Endodermal cell (in vitro differentiated cells): Measurements from ENCODE around the gene OTOL1. TPM values are rescaled to one million over a fixed set of nuclear protein-coding genes. Genes with fewer than 3 reads are reported as not detected.

Experiments used
- DNase-seq: peaks from one replicate; pipeline ENCODE4 v3.0.0-alpha.2; 2017
- H3K27ac ChIP-seq: 2 replicates; pipeline ENCODE4 v1.5.1; 2013; ENCODE audit warnings: mild to moderate bottlenecking, low read depth, low read length, moderate library complexity
- H3K27me3 ChIP-seq: 2 replicates; pipeline ENCODE4 v1.6.1; 2013; ENCODE audit warnings: mild to moderate bottlenecking, low read length, moderate library complexity; ENCODE audit not compliant: insufficient read depth, control insufficient read depth, poor library complexity, severe bottlenecking
- H3K36me3 ChIP-seq: 2 replicates; pipeline ENCODE4 v1.7.0; 2013; ENCODE audit warnings: mild to moderate bottlenecking, low read length, moderate library complexity; ENCODE audit not compliant: control insufficient read depth, insufficient read depth
- H3K4me1 ChIP-seq: one replicate; pipeline ENCODE4 v1.7.0; 2013; ENCODE audit warnings: low read length; ENCODE audit not compliant: control insufficient read depth, insufficient read depth
- H3K4me3 ChIP-seq: 2 replicates; pipeline ENCODE4 v1.5.1; 2013; ENCODE audit warnings: mild to moderate bottlenecking, low read length, moderate library complexity
- H3K9ac ChIP-seq: 2 replicates; pipeline ENCODE4 v1.6.1; 2013; ENCODE audit warnings: mild to moderate bottlenecking, low read length, moderate library complexity; ENCODE audit not compliant: poor library complexity, severe bottlenecking; ENCODE audit errors: extremely low read depth
- H3K9me3 ChIP-seq: 2 replicates; pipeline ENCODE4 v1.6.1; 2013; ENCODE audit warnings: mild to moderate bottlenecking, low read length, moderate library complexity; ENCODE audit not compliant: control insufficient read depth
- H3K27ac Mint-ChIP-seq: 2 replicates; pipeline ENCODE4 v1.8.0; 2020; ENCODE audit warnings: mixed read lengths
- H3K27me3 Mint-ChIP-seq: 2 replicates; pipeline ENCODE4 v1.8.0; 2021; ENCODE audit warnings: mild to moderate bottlenecking, mixed read lengths; ENCODE audit not compliant: insufficient read depth
- H3K36me3 Mint-ChIP-seq: 2 replicates; pipeline ENCODE4 v1.8.0; 2020; ENCODE audit warnings: low read depth, mixed read lengths
- H3K4me1 Mint-ChIP-seq: 2 replicates; pipeline ENCODE4 v1.8.0; 2020; ENCODE audit warnings: mixed read lengths
- H3K4me3 Mint-ChIP-seq: 2 replicates; pipeline ENCODE4 v1.8.0; 2020; ENCODE audit warnings: mild to moderate bottlenecking, moderate library complexity, mixed read lengths
- H3K9me3 Mint-ChIP-seq: 2 replicates; pipeline ENCODE4 v1.8.0; 2020; ENCODE audit warnings: mild to moderate bottlenecking, mixed read lengths
- CTCF ChIP-seq: fragments of 200-600 bp; sonication (generic); conservative IDR thresholded peaks from 2 replicates; pipeline ENCODE4 v1.5.0; 2021; ENCODE audit warnings: antibody characterized with exemption, mild to moderate bottlenecking
- WGBS, 2 experiments: methylation state at CpG; one replicate each; pipeline versions ENCODE4 v1.1.5 to v1.1.7; 2013; ENCODE audit warnings: missing lambda C conversion rate in 2 of 2, mixed read lengths in 1 of 2; ENCODE audit not compliant: insufficient coverage in 1 of 2, insufficient read length in 1 of 2; 5-methylcytosine and 5-hydroxymethylcytosine counted together
- total RNA-seq, 2 donors: library from RNA; stranded (reverse); fragmentation: NEBNext Ultra II Directional in 1 of 2; extraction: Animal tissue kit (Norgen Biotek cat#: 25700) in 1 of 2; gene quantifications; 2 replicates in 1 of 2; 3 replicates in 1 of 2; pipeline ENCODE4 v1.2.1, GENCODE V29; 2021

The OTOL1 gene
- total RNA-seq, 2 donors from 2014 or later: not detected

GRCh38 chr3:161510510-161511260 lies 14.1 kb downstream of the OTOL1 start:
- Histone ChIP-seq H3K9ac (no peak overlapping the region), H3K27ac (peak overlapping the region; percentile 8), H3K4me3 (no peak overlapping the region), H3K9me3 (no peaks in the 10 kb centered on the region), H3K27me3 (no peaks in the 10 kb centered on the region), H3K4me1 (no peaks in the 10 kb centered on the region), H3K36me3 (no peaks in the 10 kb centered on the region)
- Mint-ChIP-seq H3K27ac (no peak overlapping the region), H3K4me1 (peaks cover 2% of the 10 kb centered on the region), H3K9me3 (no peaks in the 10 kb centered on the region), H3K36me3 (no peaks in the 10 kb centered on the region), H3K4me3 (no peak overlapping the region), H3K27me3 (peaks cover 4% of the 10 kb centered on the region)
- TF ChIP-seq CTCF: no peak
- no peak for DNase-seq
- WGBS, 2 experiments: 89% methylated on average over 6 of the region's 6 CpGs

GRCh38 chr3:161523916-161524315 lies 27.3 kb downstream of the OTOL1 start:
- no peaks in the 10 kb centered on the region for H3K27me3 ChIP-seq
- peaks cover 14% of the 10 kb centered on the region for H3K9me3 ChIP-seq
- H3K4me3 Mint-ChIP-seq: no peak overlapping the region
- DNase-seq: no peak
- 88% methylated on average over 1 of the region's 1 CpG; no CpG with 5 or more reads in 1 of the 2 experiments for WGBS, 2 experiments
- no peak for TF ChIP-seq CTCF
- H3K4me3 ChIP-seq: no peak overlapping the region
- H3K27me3 Mint-ChIP-seq: no peaks in the 10 kb centered on the region
- no peak overlapping the region for H3K9ac ChIP-seq
- H3K9me3 Mint-ChIP-seq: peaks cover 4% of the 10 kb centered on the region
- no peak overlapping the region for H3K27ac Mint-ChIP-seq
- H3K4me1 Mint-ChIP-seq: peaks cover 7% of the 10 kb centered on the region
- no peaks in the 10 kb centered on the region for H3K36me3 ChIP-seq
- H3K27ac ChIP-seq: no peak overlapping the region
- H3K36me3 Mint-ChIP-seq: no peaks in the 10 kb centered on the region
- no peaks in the 10 kb centered on the region for H3K4me1 ChIP-seq

DNA sequence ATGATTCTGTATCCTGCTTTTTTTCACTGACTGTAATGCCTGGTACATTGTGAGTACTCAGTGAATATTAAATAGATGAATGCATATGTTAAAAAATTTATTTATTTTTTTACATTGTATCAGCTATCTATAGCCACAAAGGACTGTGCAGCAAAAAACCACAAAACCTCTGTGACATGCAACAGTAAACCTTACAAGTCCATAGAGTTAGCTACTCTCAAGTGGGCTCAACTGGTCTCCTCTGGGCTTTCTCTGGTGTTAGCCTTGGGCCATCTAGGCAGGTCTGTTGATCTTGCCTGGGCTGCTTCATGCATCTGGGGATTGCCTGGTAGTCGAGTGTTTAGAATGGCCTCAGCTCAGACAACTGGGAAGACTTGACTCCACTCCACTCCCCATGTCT lies 35.3 kb downstream of the OTOL1 start:
- H3K27ac Mint-ChIP-seq: no peak overlapping the region

More for the DNA sequence above, 35.3 kb downstream of the OTOL1 start:
- no peak overlapping the region for H3K27ac ChIP-seq
- no peaks in the 10 kb centered on the region for H3K36me3 ChIP-seq
- Mint-ChIP-seq H3K4me3 (no peak overlapping the region), H3K27me3 (no peaks in the 10 kb centered on the region), H3K9me3 (no peaks in the 10 kb centered on the region), H3K36me3 (no peaks in the 10 kb centered on the region), H3K4me1 (no peaks in the 10 kb centered on the region)
- DNase-seq: no peak
- H3K4me3 ChIP-seq: no peak overlapping the region
- H3K27me3 ChIP-seq: no peaks in the 10 kb centered on the region
- peaks cover 1% of the 10 kb centered on the region for H3K9me3 ChIP-seq
- 96 to 100% methylated on average over 1 of the region's 1 CpG for WGBS, 2 experiments
- no peak overlapping the region for H3K9ac ChIP-seq
- no peak for TF ChIP-seq CTCF
- H3K4me1 ChIP-seq: no peaks in the 10 kb centered on the region
